ENCODE measurements around the gene ASB1. TPM values are rescaled to one million over a fixed set of nuclear protein-coding genes. Genes with fewer than 3 reads are reported as not detected.
A peak's percentile ranks its signal among the peaks of the same experiment; 100 is the strongest.

Gene ASB1
- total RNA-seq, 1 donor from 2014 or later, result 33.9 TPM

GRCh38 chr2:238445409-238446190, 18.9 kb downstream of the ASB1 start:
- H3K27ac Mint-ChIP-seq (ENCODE audit: unreplicated experiment), result no peak overlapping the region
- peak; percentile 76 for DNase-seq (ENCODE audit: extremely low spot score, unreplicated experiment)
- no peak for TF ChIP-seq CTCF (IDR thresholded peaks at IDR 0.05)
- peaks cover 15% of the 10 kb centered on the region for H3K4me1 Mint-ChIP-seq (ENCODE audit: unreplicated experiment)
- no peaks in the 10 kb centered on the region for H3K27me3 Mint-ChIP-seq (ENCODE audit: unreplicated experiment)
- no peaks in the 10 kb centered on the region for H3K9me3 Mint-ChIP-seq (ENCODE audit: unreplicated experiment)
- H3K4me3 Mint-ChIP-seq (ENCODE audit: unreplicated experiment), result no peak overlapping the region
- H3K36me3 Mint-ChIP-seq (ENCODE audit: unreplicated experiment), result peaks cover 51% of the 10 kb centered on the region

- DNase-seq (ENCODE audit: extremely low spot score, unreplicated experiment), result peak; percentile 68
- Mint-ChIP-seq H3K9me3 (ENCODE audit: unreplicated experiment) (no peaks in the 10 kb centered on the region), H3K27ac (ENCODE audit: unreplicated experiment) (no peak overlapping the region), H3K4me3 (ENCODE audit: unreplicated experiment) (no peak overlapping the region), H3K4me1 (ENCODE audit: unreplicated experiment) (peaks cover 13% of the 10 kb centered on the region), H3K36me3 (ENCODE audit: unreplicated experiment) (peaks cover 50% of the 10 kb centered on the region), H3K27me3 (ENCODE audit: unreplicated experiment) (no peaks in the 10 kb centered on the region)
- no peak for TF ChIP-seq CTCF (IDR thresholded peaks at IDR 0.05)
Measured at GRCh38 chr2:238446371-238446770, 19.6 kb downstream of the ASB1 start.

- Mint-ChIP-seq H3K4me1 (ENCODE audit: unreplicated experiment) (peaks cover 8% of the 10 kb centered on the region), H3K27me3 (ENCODE audit: unreplicated experiment) (no peaks in the 10 kb centered on the region), H3K27ac (ENCODE audit: unreplicated experiment) (peak overlapping the region; percentile 23), H3K36me3 (ENCODE audit: unreplicated experiment) (peaks cover 58% of the 10 kb centered on the region), H3K9me3 (ENCODE audit: unreplicated experiment) (no peaks in the 10 kb centered on the region), H3K4me3 (ENCODE audit: unreplicated experiment) (no peak overlapping the region)
- TF ChIP-seq CTCF (IDR thresholded peaks at IDR 0.05), result no peak
- DNase-seq (ENCODE audit: extremely low spot score, unreplicated experiment), result peak; percentile 77
Measured at GRCh38 chr2:238448031-238448955, 21.6 kb downstream of the ASB1 start.

- H3K9me3 Mint-ChIP-seq (ENCODE audit: unreplicated experiment), result no peaks in the 10 kb centered on the region
- H3K4me3 Mint-ChIP-seq (ENCODE audit: unreplicated experiment), result no peak overlapping the region
- no peak for TF ChIP-seq CTCF (IDR thresholded peaks at IDR 0.05)
- peak; percentile 83 for DNase-seq (ENCODE audit: extremely low spot score, unreplicated experiment)
- no peak overlapping the region for H3K27ac Mint-ChIP-seq (ENCODE audit: unreplicated experiment)
- H3K36me3 Mint-ChIP-seq (ENCODE audit: unreplicated experiment), result peaks cover 58% of the 10 kb centered on the region
- H3K4me1 Mint-ChIP-seq (ENCODE audit: unreplicated experiment), result peaks cover 8% of the 10 kb centered on the region
- H3K27me3 Mint-ChIP-seq (ENCODE audit: unreplicated experiment), result no peaks in the 10 kb centered on the region
Measured at GRCh38 chr2:238449241-238449640, 22.5 kb downstream of the ASB1 start.

Measured in osteocyte (in vitro differentiated cells).